ENCODE data around the gene RBM19.

Gene RBM19

GRCh38 chr12:113852264-113852663, 113.9 kb downstream of the RBM19 start:
- TF ChIP-seq POLR2AphosphoS5 (IDR thresholded peaks at IDR 0.05; ENCODE audit: low read depth, low read length) (no peak), SIN3A (IDR thresholded peaks at IDR 0.05; ENCODE audit: borderline replicate concordance, insufficient read depth, low read length) (no peak), TAF1 (IDR thresholded peaks at IDR 0.05; ENCODE audit: borderline replicate concordance, insufficient read depth, low read length) (no peak)

GRCh38 chr12:113850309-113851056, 115.6 kb downstream of the RBM19 start:
- no peak for TF ChIP-seq SIN3A (IDR thresholded peaks at IDR 0.05; ENCODE audit: borderline replicate concordance, insufficient read depth, low read length)
- TF ChIP-seq TAF1 (IDR thresholded peaks at IDR 0.05; ENCODE audit: borderline replicate concordance, insufficient read depth, low read length) = no peak
- TF ChIP-seq FOXP2 (optimal IDR thresholded peaks at IDR 0.05; ENCODE audit: borderline replicate concordance, extremely low read depth, extremely low read length, insufficient read depth) = no peak
- TF ChIP-seq POLR2AphosphoS5 (IDR thresholded peaks at IDR 0.05; ENCODE audit: low read depth, low read length) = no peak
- no peak for TF ChIP-seq REST (IDR thresholded peaks at IDR 0.05; ENCODE audit: insufficient read depth in 1 of 2, low read depth in 2 of 2, low read length in 2 of 2)

- no peak for TF ChIP-seq REST (IDR thresholded peaks at IDR 0.05; ENCODE audit: insufficient read depth in 1 of 2, low read depth in 2 of 2, low read length in 2 of 2)
- TF ChIP-seq SIN3A (IDR thresholded peaks at IDR 0.05; ENCODE audit: borderline replicate concordance, insufficient read depth, low read length) = no peak
- TF ChIP-seq FOXP2 (optimal IDR thresholded peaks at IDR 0.05; ENCODE audit: borderline replicate concordance, extremely low read depth, extremely low read length, insufficient read depth) = no peak
- TF ChIP-seq POLR2AphosphoS5 (IDR thresholded peaks at IDR 0.05; ENCODE audit: low read depth, low read length) = no peak
- TF ChIP-seq TAF1 (IDR thresholded peaks at IDR 0.05; ENCODE audit: borderline replicate concordance, insufficient read depth, low read length) = no peak
Measured at GRCh38 chr12:113847856-113848255, 118.3 kb downstream of the RBM19 start.

GRCh38 chr12:113846883-113847755, 119.0 kb downstream of the RBM19 start:
- TF ChIP-seq FOXP2 (optimal IDR thresholded peaks at IDR 0.05; ENCODE audit: borderline replicate concordance, extremely low read depth, extremely low read length, insufficient read depth) = no peak
- TF ChIP-seq REST (IDR thresholded peaks at IDR 0.05; ENCODE audit: insufficient read depth in 1 of 2, low read depth in 2 of 2, low read length in 2 of 2) = no peak
- no peak for TF ChIP-seq SIN3A (IDR thresholded peaks at IDR 0.05; ENCODE audit: borderline replicate concordance, insufficient read depth, low read length)
- no peak for TF ChIP-seq TAF1 (IDR thresholded peaks at IDR 0.05; ENCODE audit: borderline replicate concordance, insufficient read depth, low read length)

GRCh38 chr12:113845900-113846674, 120.0 kb downstream of the RBM19 start:
- TF ChIP-seq REST (IDR thresholded peaks at IDR 0.05; ENCODE audit: insufficient read depth in 1 of 2, low read depth in 2 of 2, low read length in 2 of 2) (no peak), TAF1 (IDR thresholded peaks at IDR 0.05; ENCODE audit: borderline replicate concordance, insufficient read depth, low read length) (no peak), SIN3A (IDR thresholded peaks at IDR 0.05; ENCODE audit: borderline replicate concordance, insufficient read depth, low read length) (no peak), POLR2AphosphoS5 (IDR thresholded peaks at IDR 0.05; ENCODE audit: low read depth, low read length) (no peak), FOXP2 (optimal IDR thresholded peaks at IDR 0.05; ENCODE audit: borderline replicate concordance, extremely low read depth, extremely low read length, insufficient read depth) (no peak)

All from PFSK-1 (cell line).